ENCODE data around the gene CAV2. TPM values are rescaled to one million over a fixed set of nuclear protein-coding genes. Genes with fewer than 3 reads are reported as not detected.

Gene CAV2
- total RNA-seq, 2 donors from 2014 or later: 81.9 to 102 TPM

DNA sequence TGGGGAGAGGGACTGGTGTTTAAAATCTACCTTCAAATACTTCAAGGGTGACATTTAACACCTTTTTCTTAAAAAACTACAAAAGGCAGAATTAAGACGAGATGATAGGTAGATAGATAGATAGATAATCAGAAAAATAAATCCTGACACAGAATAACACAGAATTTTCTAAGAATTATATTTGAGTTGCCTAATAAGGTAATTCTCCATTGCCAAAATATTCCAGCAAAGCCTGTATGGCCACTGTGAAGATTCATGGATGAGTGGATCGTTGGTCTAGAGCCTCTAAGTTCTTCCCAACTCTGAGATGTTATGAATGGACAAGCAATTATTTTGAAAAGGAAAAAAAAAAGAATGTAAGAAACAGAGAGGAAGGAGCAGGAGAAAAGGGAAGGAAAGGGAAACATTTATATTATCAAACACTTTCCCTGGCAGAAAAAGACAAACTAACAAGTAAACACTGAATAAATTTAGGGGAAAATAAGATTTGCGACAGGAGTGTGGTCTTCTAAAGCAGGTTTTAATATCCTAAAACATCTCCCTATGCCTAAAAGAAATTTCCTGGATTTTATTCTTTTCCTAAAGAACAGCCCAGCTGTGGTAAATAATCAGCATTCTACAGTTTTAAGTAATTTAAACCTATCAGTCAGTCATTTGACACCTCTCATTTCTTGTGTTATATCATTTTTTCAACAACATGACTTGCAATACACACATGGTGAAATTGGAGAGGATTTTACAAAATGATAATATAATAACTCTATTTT is 7.5 kb upstream of the CAV2 start:
- intact Hi-C loops (cut with DNase I): loop anchor here in 1 of 2 donors (10.0 kb wide), 1 partner anchor 47 kb away; no protein-coding TSS in a partner anchor
- no peak for DNase-seq (ENCODE audit: low spot score)

DNA sequence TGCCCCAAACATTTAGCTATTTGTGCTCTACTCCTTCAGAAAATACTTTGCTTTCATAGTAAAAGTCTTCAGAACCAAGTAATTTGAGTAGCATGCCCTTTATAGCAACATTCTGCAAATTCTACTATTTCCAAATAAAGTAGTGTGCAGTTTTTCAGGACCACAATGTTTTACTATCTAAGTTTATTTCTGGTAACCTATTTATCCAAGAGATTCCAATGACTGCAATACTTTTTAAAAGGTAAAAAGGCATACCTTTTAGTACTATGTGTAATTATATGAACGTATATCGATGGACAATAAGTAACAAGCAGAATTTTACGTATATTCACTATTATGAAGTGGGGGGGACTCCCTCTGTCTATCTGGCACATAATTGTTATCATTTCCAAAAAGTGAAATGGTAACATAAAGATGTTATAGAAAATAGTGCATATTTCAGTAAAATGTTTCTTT is 6.9 kb upstream of the CAV2 start:
- no peak for DNase-seq (ENCODE audit: low spot score)
- intact Hi-C loops (cut with DNase I): loop anchor here in 1 of 2 donors (10.0 kb wide), 1 partner anchor 48 kb away; no protein-coding TSS in a partner anchor

- no peak for DNase-seq (ENCODE audit: low spot score)
- intact Hi-C loops (cut with DNase I): loop anchor here in 1 of 2 donors (10.0 kb wide), 1 partner anchor 49 kb away; no protein-coding TSS in a partner anchor
Observed at GRCh38 chr7:116493449-116493848, 6.1 kb upstream of the CAV2 start.

DNA sequence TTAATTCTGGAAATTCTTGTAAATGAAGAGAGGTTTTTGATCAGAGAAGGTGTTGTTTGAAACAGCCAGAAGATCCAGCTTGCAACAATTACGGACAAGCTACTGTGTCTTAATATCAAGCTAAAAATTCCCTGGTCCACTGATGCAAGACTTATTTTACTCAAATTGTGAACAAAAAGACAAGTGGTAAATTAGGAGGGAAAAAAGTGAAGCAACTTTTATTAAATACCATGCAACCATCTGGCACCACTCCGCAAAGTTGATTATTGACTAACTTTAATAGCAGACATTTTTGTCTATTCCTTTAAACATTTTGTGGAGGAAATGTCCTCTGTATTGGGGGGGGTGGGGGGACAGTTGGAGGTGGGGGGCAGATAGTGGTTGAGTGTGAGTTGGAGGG is 5.1 kb upstream of the CAV2 start:
- intact Hi-C loops (cut with DNase I): loop anchor here in 1 of 2 donors (10.0 kb wide), 1 partner anchor 50 kb away; no protein-coding TSS in a partner anchor
- DNase-seq (ENCODE audit: low spot score): no peak

DNA sequence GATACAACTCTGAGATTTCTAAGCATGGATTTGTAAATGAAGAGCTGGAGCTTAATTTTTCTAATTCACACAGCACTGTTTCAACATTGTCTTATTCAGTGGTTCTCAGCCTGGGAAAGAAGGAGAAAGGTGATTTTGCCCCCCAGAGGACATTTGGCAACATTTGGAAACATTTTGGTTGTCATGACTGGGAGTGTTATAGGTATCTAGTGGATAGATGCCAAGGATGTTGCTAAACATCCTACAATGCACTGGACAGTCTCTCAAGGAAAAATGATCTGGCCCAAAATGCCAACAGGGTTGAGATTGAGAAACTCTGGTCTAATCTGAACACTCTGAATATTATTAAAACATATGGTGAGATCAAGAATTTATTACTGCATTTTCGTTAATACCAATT is 3.8 kb upstream of the CAV2 start:
- intact Hi-C loops (cut with DNase I): loop anchor here in 1 of 2 donors (10.0 kb wide), 1 partner anchor 51 kb away; no protein-coding TSS in a partner anchor
- DNase-seq (ENCODE audit: low spot score): no peak

- intact Hi-C loops (cut with DNase I): loop anchor here in 1 of 2 donors (10.0 kb wide), 1 partner anchor 52 kb away; no protein-coding TSS in a partner anchor
- no peak for DNase-seq (ENCODE audit: low spot score)
Observed at GRCh38 chr7:116496653-116497052, 2.9 kb upstream of the CAV2 start.

DNA sequence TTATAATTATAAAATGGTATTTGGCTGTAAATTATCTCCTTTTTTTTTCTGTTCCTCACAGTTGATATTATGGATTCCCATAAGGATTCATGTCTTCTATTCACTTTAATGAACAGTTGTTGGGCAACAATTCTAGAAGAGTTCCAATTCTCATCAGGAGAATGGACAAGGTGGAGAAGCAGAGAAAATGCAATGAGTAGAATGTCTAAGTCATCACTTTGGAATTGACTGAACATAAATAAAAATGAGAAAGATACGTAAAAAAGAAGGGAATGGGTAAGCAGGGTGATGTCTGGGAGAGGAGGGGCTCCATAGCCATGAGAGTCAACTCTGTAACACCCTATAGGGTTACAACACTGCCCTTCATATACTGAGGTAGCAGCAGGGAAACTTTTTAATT is 1.8 kb upstream of the CAV2 start:
- no peak for DNase-seq (ENCODE audit: low spot score)
- intact Hi-C loops (cut with DNase I): loop anchor here in 1 of 2 donors (10.0 kb wide), 1 partner anchor 53 kb away; no protein-coding TSS in a partner anchor

DNA sequence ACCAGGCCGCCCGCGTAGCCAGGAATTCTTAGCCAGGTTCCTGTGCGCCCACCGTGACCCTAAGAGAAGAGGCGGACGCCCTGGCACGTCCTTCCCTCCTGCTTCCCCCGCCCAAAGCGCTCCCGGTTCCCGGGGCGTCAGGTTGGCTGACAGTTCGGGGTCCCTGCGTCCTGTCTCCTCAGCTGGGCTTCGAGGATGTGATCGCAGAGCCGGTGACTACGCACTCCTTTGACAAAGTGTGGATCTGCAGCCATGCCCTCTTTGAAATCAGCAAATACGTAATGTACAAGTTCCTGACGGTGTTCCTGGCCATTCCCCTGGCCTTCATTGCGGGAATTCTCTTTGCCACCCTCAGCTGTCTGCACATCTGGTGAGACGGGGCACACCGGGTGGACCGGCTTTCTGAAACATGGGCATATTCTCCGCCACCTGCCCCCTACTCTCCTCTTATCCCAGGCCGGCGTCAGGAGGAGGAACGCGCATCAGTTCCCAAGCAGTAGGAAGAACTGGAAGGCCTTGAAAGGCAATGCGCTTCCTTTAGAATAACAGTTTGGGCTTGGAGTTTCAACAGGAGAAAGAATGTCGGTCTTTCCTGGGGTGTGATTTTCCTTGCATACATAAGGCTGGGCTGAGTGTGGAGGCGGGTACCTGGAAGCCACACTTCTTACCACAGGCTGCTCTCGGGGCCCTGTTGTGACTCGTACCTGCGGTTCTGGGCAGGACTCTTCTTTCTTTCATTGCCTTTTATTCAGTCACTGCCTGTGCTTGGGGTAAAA is 728 bp downstream of the CAV2 start:
- intact Hi-C loops (cut with DNase I): loop anchor here in 1 of 2 donors (2.0 kb wide), 1 partner anchor 25 kb away; the partner anchor contains the start of gene CAV1
- peak; percentile 84 for DNase-seq (ENCODE audit: low spot score)

DNA sequence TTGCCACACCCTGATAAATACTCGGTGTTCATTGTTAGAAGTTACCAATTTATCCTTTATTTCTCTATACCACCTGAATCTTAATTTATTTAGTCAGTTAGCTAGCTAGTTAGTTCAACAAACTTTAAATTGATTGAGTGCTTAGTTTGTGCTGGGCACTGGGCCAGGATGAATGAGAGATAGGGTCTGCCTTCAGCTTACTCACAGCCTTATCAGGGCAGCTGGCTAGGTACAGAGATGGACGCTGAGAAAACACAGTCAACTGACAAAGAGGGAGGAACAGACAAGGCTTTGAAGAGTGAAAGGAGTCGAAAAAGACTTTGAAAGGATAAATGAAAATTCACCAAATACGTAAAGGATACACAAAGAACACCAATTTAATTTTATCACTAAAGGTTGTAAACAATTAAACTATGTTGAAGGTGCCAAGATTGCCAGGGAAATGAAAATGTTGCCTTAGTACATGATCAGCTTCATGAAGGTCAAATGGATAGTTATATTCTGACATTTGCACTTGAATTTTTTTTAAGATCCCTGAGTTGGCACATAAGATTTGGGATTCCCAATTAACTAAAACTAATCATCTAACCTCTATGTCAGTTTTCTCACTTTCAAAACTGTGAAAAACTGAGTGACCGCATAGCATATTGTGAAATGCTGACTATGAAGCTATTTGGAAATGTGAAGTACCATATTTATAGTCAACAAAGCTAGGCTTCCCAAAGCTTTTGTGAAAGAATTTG is 2.1 kb downstream of the CAV2 start:
- no peak for DNase-seq (ENCODE audit: low spot score)
- intact Hi-C loops (cut with DNase I): loop anchor here in 1 of 2 donors (2.0 kb wide), 1 partner anchor 23 kb away; the partner anchor contains the start of gene CAV1

GRCh38 chr7:116502201-116503096 is 2.9 kb downstream of the CAV2 start:
- intact Hi-C loops (cut with DNase I): no loop called here

DNA sequence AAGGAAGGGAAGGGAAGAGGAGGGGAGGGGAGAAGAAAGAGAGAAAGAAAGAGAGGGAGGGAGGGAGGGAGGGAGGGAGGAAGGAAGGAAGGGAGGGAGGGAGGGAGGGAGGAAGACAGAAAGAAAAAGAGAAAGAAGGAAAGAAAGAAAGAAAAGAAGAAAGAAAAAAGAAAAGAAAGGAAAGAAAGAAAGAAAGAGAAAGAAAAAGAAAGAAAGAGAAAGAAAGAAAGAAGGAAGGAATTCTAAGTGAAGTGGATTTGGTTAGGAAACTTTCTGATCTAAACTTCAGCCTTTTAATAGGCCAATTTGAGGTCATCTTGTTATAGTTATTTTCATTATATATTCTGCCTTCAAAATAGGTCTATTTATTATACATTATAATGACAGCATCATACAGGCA is 4.3 kb downstream of the CAV2 start:
- intact Hi-C loops (cut with DNase I): no loop called here

More at GRCh38 chr7:116502201-116503096, 2.9 kb downstream of the CAV2 start:
- DNase-seq (ENCODE audit: low spot score): no peak

DNA sequence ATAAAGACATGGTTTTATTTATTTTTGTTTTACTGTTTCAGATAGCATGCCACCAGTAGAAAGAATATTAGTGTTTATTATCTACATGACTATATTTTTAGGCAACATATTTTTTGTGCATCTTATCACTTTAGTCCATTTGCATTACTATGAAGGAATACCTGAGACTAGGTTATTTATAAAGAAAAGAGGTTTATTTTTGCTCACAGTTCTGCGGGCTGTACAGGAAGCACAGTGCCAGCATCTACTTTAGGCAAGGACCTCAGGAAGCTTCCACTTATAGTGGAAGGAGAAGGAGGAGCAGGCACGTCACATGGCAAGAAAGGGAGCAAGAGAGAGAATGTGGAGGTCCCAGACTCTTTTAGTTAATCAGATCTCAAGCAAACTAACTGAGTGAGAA is 5.7 kb downstream of the CAV2 start:
- intact Hi-C loops (cut with DNase I): no loop called here
- no peak for DNase-seq (ENCODE audit: low spot score)

More for the DNA sequence above, 4.3 kb downstream of the CAV2 start:
- no peak for DNase-seq (ENCODE audit: low spot score)

- no peak for DNase-seq (ENCODE audit: low spot score)
- intact Hi-C loops (cut with DNase I): no loop called here
Observed at GRCh38 chr7:116505823-116506222, 6.3 kb downstream of the CAV2 start.

DNA sequence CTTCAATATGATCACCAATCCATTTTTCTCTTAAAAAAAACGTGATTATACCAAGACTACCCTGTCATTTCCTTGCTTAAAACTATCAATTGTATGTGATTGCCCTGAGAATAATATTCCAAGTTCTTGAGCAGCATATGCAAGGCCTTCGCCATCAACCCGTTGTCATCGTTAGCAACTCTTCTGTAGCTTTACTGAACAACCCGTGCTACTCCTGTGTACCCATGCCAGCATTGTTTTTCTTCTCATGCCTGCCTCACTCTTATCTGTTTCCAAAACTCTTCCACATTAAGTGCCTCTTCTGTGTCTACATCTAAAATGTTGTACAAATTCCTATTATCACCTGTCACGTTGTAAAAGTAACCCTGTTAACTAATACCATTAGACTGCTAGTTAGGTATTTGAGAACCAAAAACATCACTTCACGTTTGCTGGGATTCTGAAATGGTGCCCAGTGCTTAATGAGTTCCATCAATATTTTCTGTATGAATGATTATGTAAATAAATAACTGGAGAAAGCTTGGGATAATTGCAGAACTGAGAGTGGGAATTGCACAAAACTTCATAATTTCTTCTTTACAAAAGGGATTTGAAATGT is 10.5 kb downstream of the CAV2 start:
- intact Hi-C loops (cut with DNase I): no loop called here

DNA sequence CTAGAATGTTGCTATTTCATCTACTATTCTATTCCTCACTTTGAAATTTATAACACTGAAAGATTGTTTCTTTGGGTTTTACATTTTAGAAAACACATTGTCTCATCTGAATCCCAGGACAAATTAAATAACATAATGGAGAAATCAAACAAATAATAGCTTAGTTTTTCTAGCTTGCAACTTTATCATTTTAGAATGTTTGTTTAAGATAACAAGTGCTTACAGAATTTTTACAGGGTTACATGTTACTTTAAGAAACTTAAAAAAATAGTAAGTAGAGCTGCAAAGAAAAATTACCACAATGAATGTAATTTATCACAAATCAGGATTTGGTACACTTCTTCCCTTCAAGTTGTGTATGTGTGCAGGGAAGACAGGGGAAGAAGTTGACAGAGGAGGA is 11.3 kb downstream of the CAV2 start:
- intact Hi-C loops (cut with DNase I): no loop called here
- DNase-seq (ENCODE audit: low spot score): no peak

More for the DNA sequence above, 10.5 kb downstream of the CAV2 start:
- no peak for DNase-seq (ENCODE audit: low spot score)

DNA sequence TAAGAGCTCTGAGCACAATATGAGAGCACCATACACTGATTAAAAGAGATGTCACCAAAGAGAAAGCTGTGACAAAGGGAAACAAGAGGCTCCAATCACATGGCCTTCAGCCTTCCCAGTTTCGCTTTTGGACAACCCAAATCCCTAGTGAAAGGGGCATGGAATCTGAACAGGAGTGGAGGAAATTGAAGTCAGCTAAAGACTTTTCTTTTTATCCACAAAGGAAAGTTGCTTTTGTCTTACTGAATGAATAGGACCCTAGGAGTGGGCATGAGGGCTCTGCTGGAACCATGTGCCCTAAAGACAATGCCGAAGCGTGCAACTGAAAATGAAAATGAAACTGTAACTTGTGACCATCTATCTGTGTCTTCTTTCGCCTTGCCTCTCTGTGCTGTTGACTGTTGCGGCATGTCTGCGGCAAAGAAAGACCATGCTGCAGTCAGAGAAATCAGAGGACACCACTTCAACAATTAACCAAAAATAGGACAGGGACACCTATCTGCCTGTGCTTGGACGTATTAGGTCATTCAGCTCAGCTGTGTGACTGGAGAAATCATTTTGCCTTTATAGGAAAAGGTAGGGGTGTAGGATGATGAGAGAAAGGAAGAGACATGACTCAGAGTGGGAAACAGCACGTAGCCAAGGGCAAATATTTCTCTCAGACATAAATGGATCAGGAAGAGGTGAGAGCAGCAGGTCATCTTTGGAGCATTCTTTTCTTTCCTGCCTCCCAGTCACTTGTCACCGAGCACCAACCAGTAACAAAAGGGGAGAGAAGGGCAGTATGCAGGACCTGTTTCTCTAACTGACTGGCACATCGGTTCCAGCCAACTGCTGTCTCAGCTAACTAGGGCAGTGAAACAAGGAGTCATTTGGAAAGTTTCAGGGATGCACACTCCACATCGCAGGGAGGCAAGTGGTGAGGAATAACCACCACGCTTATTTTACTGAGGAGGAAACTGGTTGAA is 12.3 kb downstream of the CAV2 start:
- DNase-seq (ENCODE audit: low spot score): no peak
- intact Hi-C loops (cut with DNase I): no loop called here
